NCI-H2107 treated with DMSO at 0.1 percent for 48 hours (cell line): ENCODE data around the gene NHS.
"Not testable (repeated sequence)": the region's sequence is repeated elsewhere in the genome, so short reads cannot be mapped to it uniquely, and the experiment has no call there.

ENCODE experiments used
- DNase-seq: peaks from one replicate; lab custom pipeline; 2025; ENCODE audit not compliant: unreplicated experiment; lab: John Stamatoyannopoulos, UW

NHS gene

DNA sequence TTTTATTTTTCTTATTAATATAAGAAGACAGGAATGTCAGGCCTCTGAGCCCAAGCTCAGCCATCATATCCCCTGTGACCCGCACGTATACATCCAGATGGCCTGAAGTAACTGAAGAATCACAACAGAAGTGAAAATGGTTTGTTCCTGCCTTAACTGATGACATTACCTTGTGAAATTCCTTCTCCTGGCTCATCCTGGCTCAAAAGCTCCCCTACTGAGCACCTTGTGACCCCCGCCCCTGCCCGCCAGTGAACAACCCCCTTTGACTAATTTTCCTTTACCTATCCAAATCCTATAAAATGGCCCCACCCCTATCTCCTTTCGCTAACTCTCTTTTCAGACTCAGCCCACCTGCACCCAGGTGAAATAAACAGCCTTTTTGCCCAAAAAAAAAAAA lies 71.3 kb downstream of the NHS start:
- DNase-seq: not testable (repeated sequence)

- DNase-seq: no peak
Observed at GRCh38 chrX:17448188-17448587, 73.2 kb downstream of the NHS start.

DNA sequence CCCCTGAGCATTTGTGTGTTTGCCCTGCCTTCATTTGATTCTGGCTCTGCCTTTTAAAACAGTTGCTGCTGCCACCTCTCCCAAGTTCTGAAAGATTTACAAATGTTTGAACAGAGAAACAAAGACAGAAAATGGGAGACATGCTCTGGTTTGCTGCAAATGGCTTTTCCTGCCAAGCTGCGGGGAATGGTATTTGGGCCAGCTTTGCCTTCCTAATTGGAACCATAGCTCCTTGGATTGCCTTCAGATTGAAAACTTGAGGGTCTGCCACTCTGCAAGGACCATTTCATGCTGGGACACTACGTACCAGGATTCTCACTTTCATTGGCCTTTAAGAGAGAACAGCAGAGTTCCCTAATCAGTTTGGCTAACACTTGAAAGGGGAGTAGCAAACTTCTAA lies 74.9 kb downstream of the NHS start:
- no peak for DNase-seq

DNA sequence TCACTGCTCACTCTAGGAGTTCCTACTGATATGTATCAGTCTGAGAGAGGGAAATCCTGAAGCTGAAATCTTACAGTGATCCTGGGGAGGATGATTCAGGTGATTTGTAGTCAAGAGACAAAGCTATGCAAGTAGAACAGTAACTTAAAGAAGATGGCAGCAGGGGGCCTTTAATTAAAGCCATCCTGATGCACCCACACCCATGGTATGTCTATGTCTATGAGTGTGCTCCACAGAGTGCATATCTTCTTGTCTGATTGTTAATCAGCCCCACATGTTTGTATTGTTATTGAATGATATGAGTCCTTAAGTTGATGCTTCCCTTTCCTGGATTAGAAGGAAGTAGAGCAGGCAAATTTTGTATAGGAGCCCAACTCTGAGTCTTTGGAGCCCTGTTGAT lies 78.8 kb downstream of the NHS start:
- DNase-seq: no peak

- peak; percentile 63 for DNase-seq
Observed at GRCh38 chrX:17456526-17456925, 81.5 kb downstream of the NHS start.

GRCh38 chrX:17459008-17459611 lies 84.1 kb downstream of the NHS start:
- DNase-seq: peak; percentile 91

- DNase-seq: no peak
Observed at GRCh38 chrX:17459661-17460060, 84.7 kb downstream of the NHS start.

GRCh38 chrX:17462881-17463280 lies 87.9 kb downstream of the NHS start:
- no peak for DNase-seq

DNA sequence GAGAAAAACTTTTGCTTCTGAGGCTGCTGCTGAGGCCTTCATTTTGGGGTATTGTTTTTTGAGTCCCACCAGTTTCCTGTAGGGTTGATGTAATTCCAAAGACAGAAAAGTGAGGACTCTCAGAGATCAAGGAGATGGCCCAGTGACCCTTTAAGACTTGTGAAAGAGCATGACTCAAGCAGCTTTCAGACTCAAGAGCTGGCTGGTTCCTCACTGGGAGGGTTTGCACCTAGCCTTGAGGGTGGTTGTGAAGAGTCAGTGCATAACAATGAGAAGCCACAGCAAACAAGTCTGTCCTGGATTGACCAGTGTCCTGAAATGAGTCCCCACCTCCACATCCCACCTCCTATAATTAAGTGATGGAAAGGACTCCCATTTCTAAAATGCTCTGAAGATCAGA lies 89.2 kb downstream of the NHS start:
- no peak for DNase-seq

GRCh38 chrX:17465201-17465600 lies 90.2 kb downstream of the NHS start:
- DNase-seq: no peak

GRCh38 chrX:17465802-17466201 lies 90.8 kb downstream of the NHS start:
- no peak for DNase-seq

- peak; percentile 26 for DNase-seq
Observed at GRCh38 chrX:17470136-17470535, 95.1 kb downstream of the NHS start.

- no peak for DNase-seq
Observed at GRCh38 chrX:17471121-17471520, 96.1 kb downstream of the NHS start.

GRCh38 chrX:17471861-17472260 lies 96.9 kb downstream of the NHS start:
- no peak for DNase-seq

GRCh38 chrX:17472424-17472823 lies 97.4 kb downstream of the NHS start:
- DNase-seq: no peak

- no peak for DNase-seq
Observed at GRCh38 chrX:17473021-17473420, 98.0 kb downstream of the NHS start.

DNA sequence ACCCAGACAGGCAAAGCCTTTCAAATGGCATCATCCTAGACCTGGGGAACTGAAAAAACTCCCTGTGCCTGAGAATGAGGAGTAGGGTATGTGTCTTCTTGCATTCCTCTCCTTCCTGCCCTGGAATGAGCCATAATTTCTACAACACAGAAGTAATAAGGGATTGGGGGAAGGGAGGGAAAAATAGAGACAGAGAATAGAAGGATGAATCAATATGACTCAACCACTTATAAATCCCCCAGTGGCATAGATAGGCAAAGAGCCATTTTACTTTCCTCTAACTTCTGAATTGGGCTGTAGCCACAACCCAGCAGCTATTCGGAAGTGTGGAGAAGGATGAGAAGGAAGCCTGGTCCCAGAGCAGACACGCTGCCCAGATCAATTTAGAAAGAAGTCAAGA lies 99.9 kb downstream of the NHS start:
- DNase-seq: no peak

DNA sequence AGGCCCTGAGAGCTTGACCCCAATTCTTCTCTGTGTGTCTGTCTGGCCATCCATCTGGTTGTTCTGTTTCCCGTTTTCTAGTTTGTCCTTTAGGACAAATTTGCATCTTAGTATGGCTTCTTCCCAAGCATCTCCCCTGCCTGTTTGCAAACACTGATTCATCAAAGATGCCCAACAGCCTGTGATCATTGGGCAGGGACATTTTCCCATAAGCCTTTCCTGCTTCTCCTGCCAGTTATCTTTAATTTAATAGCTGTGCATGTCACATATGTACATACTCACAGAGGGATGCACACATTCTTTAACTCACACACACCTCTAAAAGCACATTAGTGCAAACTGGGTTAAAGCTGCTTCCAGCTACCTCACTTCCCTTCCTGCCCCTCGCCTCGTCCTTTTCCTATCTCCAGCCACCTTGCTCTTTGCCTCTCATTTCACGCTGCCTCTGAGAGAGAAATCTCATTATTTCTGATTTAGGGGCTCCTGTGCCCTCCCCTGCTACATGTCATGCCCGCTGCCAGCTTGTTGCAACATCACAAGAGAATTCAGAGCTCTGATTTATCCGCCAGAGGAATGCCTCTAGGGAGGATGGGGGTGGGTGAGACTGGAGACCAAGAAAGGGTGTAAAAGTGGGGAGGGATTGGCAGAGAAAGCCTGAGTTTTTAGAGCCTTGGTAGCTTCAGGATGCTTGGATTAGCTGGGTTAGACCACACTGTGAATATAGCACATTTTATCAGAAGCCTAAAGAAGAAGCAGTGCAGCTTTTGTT lies 100.6 kb downstream of the NHS start:
- no peak for DNase-seq

- DNase-seq: no peak
Observed at GRCh38 chrX:17476411-17476810, 101.4 kb downstream of the NHS start.

DNA sequence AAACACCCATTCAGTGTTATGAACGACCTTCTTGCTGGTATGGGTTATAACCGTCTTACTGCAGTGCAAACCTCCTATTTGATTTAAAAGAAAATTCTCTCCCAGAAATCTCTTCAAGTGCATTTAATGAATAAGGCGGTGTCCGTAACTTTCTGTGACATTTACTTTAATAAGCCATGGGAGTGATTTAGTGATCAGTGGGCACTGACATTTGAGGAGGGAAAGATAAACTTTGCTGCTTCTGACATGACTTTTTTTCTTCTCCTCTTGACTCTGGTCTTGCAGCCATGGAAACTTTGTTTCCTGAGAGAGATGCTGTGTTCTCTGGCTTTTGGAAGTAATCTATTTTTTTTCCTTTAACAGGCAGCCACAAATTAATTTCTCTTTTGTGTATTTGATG lies 106.1 kb downstream of the NHS start:
- DNase-seq: no peak

GRCh38 chrX:17484592-17484991 lies 109.6 kb downstream of the NHS start:
- DNase-seq: no peak

DNA sequence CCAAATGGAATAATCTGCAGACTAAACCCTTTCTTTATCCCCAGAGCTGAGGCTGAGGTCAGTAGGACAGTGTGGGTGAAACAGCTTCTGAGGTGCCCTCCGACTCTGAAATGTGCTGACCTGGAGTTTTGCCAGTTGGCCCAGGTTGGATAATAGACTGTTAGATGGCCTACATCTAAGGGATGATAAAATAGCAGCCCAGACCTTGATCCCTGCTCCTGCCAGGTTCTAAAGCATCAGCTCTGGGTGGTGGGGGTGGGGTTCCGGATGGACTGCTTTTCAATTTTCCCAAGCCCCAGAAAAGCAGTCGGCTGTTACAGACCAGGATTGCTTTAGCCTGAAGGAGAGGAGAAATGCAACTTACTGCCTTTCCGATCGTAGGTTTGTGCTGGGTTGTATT lies 110.4 kb downstream of the NHS start:
- no peak for DNase-seq

- DNase-seq: no peak
Observed at GRCh38 chrX:17488036-17488435, 113.0 kb downstream of the NHS start.
